Stimulated activated CD4-positive, alpha-beta T cell treated with anti-CD3 and anti-CD28 coated beads, Interleukin-2, amount 100 ng/mL, for 4 hours (primary cell): ENCODE data around the gene TRAF7.
"Not testable (repeated sequence)": the region's sequence is repeated elsewhere in the genome, so short reads cannot be mapped to it uniquely, and the experiment has no call there.

Experiments
- DNase-seq: peaks from one replicate; pipeline ENCODE4 v3.0.0-alpha.2; 2020; ENCODE audit warnings: low read depth

The TRAF7 gene

GRCh38 chr16:2200313-2200712 is 44.7 kb downstream of the TRAF7 start:
- no peak for DNase-seq

GRCh38 chr16:2203119-2203688 is 47.6 kb downstream of the TRAF7 start:
- DNase-seq, result not testable (repeated sequence)

- DNase-seq, result no peak
Measured at GRCh38 chr16:2204416-2205103, 49.0 kb downstream of the TRAF7 start.

GRCh38 chr16:2205104-2205966 is 49.8 kb downstream of the TRAF7 start, which contains the start of gene MLST8:
TSS of gene MLST8 (plus strand) at chr16:2205454. CDS start at chr16:2206086, 632 bp downstream.
- DNase-seq, result peak; percentile 88

GRCh38 chr16:2205967-2206313 is 50.4 kb downstream of the TRAF7 start:
- DNase-seq, result no peak

GRCh38 chr16:2206420-2206779 is 50.8 kb downstream of the TRAF7 start:
- no peak for DNase-seq

GRCh38 chr16:2206780-2207433 is 51.3 kb downstream of the TRAF7 start:
- DNase-seq, result no peak

GRCh38 chr16:2207872-2208271 is 52.3 kb downstream of the TRAF7 start:
- no peak for DNase-seq

- DNase-seq, result no peak
Measured at GRCh38 chr16:2208308-2208707, 52.7 kb downstream of the TRAF7 start.

- no peak for DNase-seq
Measured at GRCh38 chr16:2208772-2209171, 53.2 kb downstream of the TRAF7 start.

GRCh38 chr16:2209258-2210008 is 53.9 kb downstream of the TRAF7 start:
- DNase-seq, result no peak

GRCh38 chr16:2210009-2210332 is 54.4 kb downstream of the TRAF7 start:
- DNase-seq, result no peak

- no peak for DNase-seq
Measured at GRCh38 chr16:2210386-2211365, 55.1 kb downstream of the TRAF7 start, which contains the start of gene BRICD5. TSS of gene BRICD5 (minus strand) at chr16:2210863. CDS start at chr16:2210833, 30 bp downstream.

- no peak for DNase-seq
Measured at GRCh38 chr16:2211923-2212347, 56.4 kb downstream of the TRAF7 start.

- DNase-seq, result no peak
Measured at GRCh38 chr16:2212362-2213324, 57.1 kb downstream of the TRAF7 start.

- DNase-seq, result no peak
Measured at GRCh38 chr16:2213817-2214718, 58.5 kb downstream of the TRAF7 start.

- peak; percentile 99 for DNase-seq
Measured at GRCh38 chr16:2214719-2214968, 59.1 kb downstream of the TRAF7 start, which contains the start of gene PGP. TSS of gene PGP (minus strand) at chr16:2214840. CDS start at chr16:2214777, 63 bp downstream.

GRCh38 chr16:2216330-2216729 is 60.7 kb downstream of the TRAF7 start:
- no peak for DNase-seq
